Thyroid gland (tissue), 4 donors: Measurements from ENCODE around the gene TTLL5. TPM values are rescaled to one million over a fixed set of nuclear protein-coding genes. Genes with fewer than 3 reads are reported as not detected.

Source experiments
- DNase-seq, 2 donors: peaks; one replicate each; pipeline ENCODE4 v3.0.0-alpha.2; 2019
- H3K27ac ChIP-seq, 3 donors: fragments of 200-600 bp; sonication (generic); 1 replicate in 2 of 3; 2 replicates in 1 of 3; pipeline ENCODE4 v1.5.1; 2016 to 2019; ENCODE audit warnings: mild to moderate bottlenecking in 1 of 3, moderate library complexity in 1 of 3
- H3K27me3 ChIP-seq: fragments of 200-600 bp; sonication (generic); one replicate; pipeline ENCODE4 v1.5.1; 2019
- H3K36me3 ChIP-seq, 2 donors: fragments of 200-600 bp; sonication (generic); one replicate each; pipeline ENCODE4 v1.5.1; 2016 to 2019
- H3K4me1 ChIP-seq, 2 donors: fragments of 200-600 bp; sonication (generic); one replicate each; pipeline ENCODE4 v1.5.1; 2017 to 2019
- H3K4me3 ChIP-seq, 3 donors: fragments of 200-600 bp; sonication (generic); replicated peaks in 1 of 3; 1 replicate in 2 of 3; 2 replicates in 1 of 3; pipeline ENCODE4 v1.5.1; 2016; ENCODE audit warnings: mild to moderate bottlenecking in 1 of 3
- H3K9me3 ChIP-seq: fragments of 200-600 bp; sonication (generic); one replicate; pipeline ENCODE4 v1.5.1; 2017
- CTCF ChIP-seq, 6 experiments: fragments of 200-600 bp in 3 of 6; fragments of 450-650 bp in 3 of 6; sonication (generic) in 3 of 6; IDR thresholded peaks; one replicate each; pipeline ENCODE4 v1.5.1; 2016 to 2019; ENCODE audit warnings: antibody characterized with exemption in 6 of 6, mild to moderate bottlenecking in 2 of 6, inconsistent platforms in 1 of 6, moderate library complexity in 1 of 6
- POLR2A ChIP-seq, 2 donors: fragments of 450-650 bp; IDR thresholded peaks; one replicate each; pipeline ENCODE4 v1.6.1; 2017; ENCODE audit warnings: antibody characterized with exemption in 2 of 2, mild to moderate bottlenecking in 2 of 2, moderate library complexity in 1 of 2
- WGBS, 2 donors: methylation state at CpG; one replicate each; pipeline ENCODE4 v1.1.5; 2017; 5-methylcytosine and 5-hydroxymethylcytosine counted together
- intact Hi-C: fragments of 100-400 bp; cut with DNase I; formaldehyde crosslinking; loops from one replicate; pipeline ENCODE4 v1.15.1; 2023
- total RNA-seq, 4 donors: library from RNA; depleted of rRNA; stranded (reverse); fragments of >200 nt; gene quantifications; one replicate each; pipeline ENCODE4 v1.2.3, GENCODE V29; 2016

TTLL5 gene
- total RNA-seq, 4 donors from 2014 or later, result 31.8 to 65.1 (median 35.7) TPM

- DNase-seq, result no peak
- no peaks in the 10 kb centered on the region for H3K4me1 ChIP-seq
- no peaks in the 10 kb centered on the region for H3K27me3 ChIP-seq
- peaks cover 0 to 12% of the 10 kb centered on the region in 2 donors for H3K36me3 ChIP-seq
- TF ChIP-seq POLR2A (IDR thresholded peaks at IDR 0.05), result no peak
- no peak for TF ChIP-seq CTCF (IDR thresholded peaks at IDR 0.05)
- 81 to 93% methylated on average over 6 of the region's 6 CpGs for WGBS, 2 donors
- H3K27ac ChIP-seq, result no peak overlapping the region
- no peak overlapping the region for H3K4me3 ChIP-seq
- H3K9me3 ChIP-seq, result no peaks in the 10 kb centered on the region
- intact Hi-C loops, result no loop called here
These were observed 299.2 kb downstream of the TTLL5 start for GRCh38 chr14:75960231-75960630.

- H3K4me1 ChIP-seq, result no peaks in the 10 kb centered on the region
- DNase-seq, result no peak
- no peaks in the 10 kb centered on the region for H3K9me3 ChIP-seq
- no peak overlapping the region for H3K4me3 ChIP-seq
- intact Hi-C loops, result no loop called here
- no peak overlapping the region for H3K27ac ChIP-seq
- WGBS, 2 donors, result 85 to 88% methylated on average over 3 of the region's 3 CpGs
- H3K36me3 ChIP-seq, result peaks cover 0 to 12% of the 10 kb centered on the region in 2 donors
- H3K27me3 ChIP-seq, result no peaks in the 10 kb centered on the region
- TF ChIP-seq CTCF (IDR thresholded peaks at IDR 0.05) (no peak), POLR2A (IDR thresholded peaks at IDR 0.05) (no peak)
These were observed 300.6 kb downstream of the TTLL5 start for GRCh38 chr14:75961662-75962061.

- intact Hi-C loops, result no loop called here
- TF ChIP-seq CTCF (IDR thresholded peaks at IDR 0.05) (no peak), POLR2A (IDR thresholded peaks at IDR 0.05) (no peak)
- Histone ChIP-seq H3K27ac (no peak overlapping the region), H3K4me1 (no peaks in the 10 kb centered on the region), H3K36me3 (peaks cover 0 to 9% of the 10 kb centered on the region in 2 donors), H3K27me3 (no peaks in the 10 kb centered on the region), H3K9me3 (no peaks in the 10 kb centered on the region), H3K4me3 (no peak overlapping the region)
- no peak for DNase-seq
- WGBS, 2 donors, result 91 to 94% methylated on average over 1 to 3 of the region's 3 CpGs
These were observed 306.8 kb downstream of the TTLL5 start for GRCh38 chr14:75967866-75968265.

GRCh38 chr14:75968456-75968855, 307.4 kb downstream of the TTLL5 start:
- no peaks in the 10 kb centered on the region for H3K27me3 ChIP-seq
- no peak overlapping the region for H3K27ac ChIP-seq
- no peaks in the 10 kb centered on the region for H3K9me3 ChIP-seq
- H3K36me3 ChIP-seq, result peaks cover 0 to 4% of the 10 kb centered on the region in 2 donors
- intact Hi-C loops, result no loop called here
- no peak for DNase-seq
- H3K4me1 ChIP-seq, result no peaks in the 10 kb centered on the region
- 62 to 75% methylated on average over 4 of the region's 4 CpGs for WGBS, 2 donors
- TF ChIP-seq POLR2A (IDR thresholded peaks at IDR 0.05) (no peak), CTCF (IDR thresholded peaks at IDR 0.05) (no peak)
- no peak overlapping the region for H3K4me3 ChIP-seq

- no peak for DNase-seq
- Histone ChIP-seq H3K4me1 (no peaks in the 10 kb centered on the region), H3K9me3 (no peaks in the 10 kb centered on the region), H3K4me3 (no peak overlapping the region), H3K36me3 (peaks cover 0 to 4% of the 10 kb centered on the region in 2 donors), H3K27me3 (no peaks in the 10 kb centered on the region), H3K27ac (no peak overlapping the region)
- WGBS, 2 donors, result 76 to 83% methylated on average over 4 of the region's 4 CpGs
- intact Hi-C loops, result no loop called here
- TF ChIP-seq POLR2A (IDR thresholded peaks at IDR 0.05), result no peak
- TF ChIP-seq CTCF (IDR thresholded peaks at IDR 0.05), result no peak
These were observed 308.1 kb downstream of the TTLL5 start for GRCh38 chr14:75969126-75969525.
